Omental fat pad (tissue), 4 donors: ENCODE measurements around the gene CLDN6. TPM values are rescaled to one million over a fixed set of nuclear protein-coding genes. Genes with fewer than 3 reads are reported as not detected.

ENCODE experiments used
- ATAC-seq: fragments of 150-250 bp; one replicate; pipeline ENCODE4 v1.9.1; 2016; ENCODE audit warnings: mild to moderate bottlenecking, moderate library complexity; ENCODE audit not compliant: low FRiP score
- DNase-seq: peaks from one replicate; pipeline ENCODE4 v3.0.0-alpha.2; 2019; ENCODE audit warnings: low spot score
- CTCF ChIP-seq, 3 donors: fragments of 450-650 bp; IDR thresholded peaks; one replicate each; pipeline ENCODE4 v1.5.1; 2016 to 2017; ENCODE audit warnings: antibody characterized with exemption in 3 of 3, mild to moderate bottlenecking in 3 of 3, moderate library complexity in 2 of 3
- total RNA-seq, 4 donors: library from RNA; depleted of rRNA; stranded (reverse); fragments of >200 nt; gene quantifications; one replicate each; pipeline ENCODE4 v1.1.0, GENCODE V29; 2016

The CLDN6 gene
- total RNA-seq, 4 donors from 2014 or later = not detected

- ATAC-seq (no peak), DNase-seq (no peak)
- no peak for TF ChIP-seq CTCF (IDR thresholded peaks at IDR 0.05)
Measured at GRCh38 chr16:3014971-3015370, 3.0 kb downstream of the CLDN6 start.

GRCh38 chr16:3013998-3014690 lies 3.8 kb downstream of the CLDN6 start:
- no peak for TF ChIP-seq CTCF (IDR thresholded peaks at IDR 0.05)
- DNase-seq (no peak), ATAC-seq (no peak)

DNA sequence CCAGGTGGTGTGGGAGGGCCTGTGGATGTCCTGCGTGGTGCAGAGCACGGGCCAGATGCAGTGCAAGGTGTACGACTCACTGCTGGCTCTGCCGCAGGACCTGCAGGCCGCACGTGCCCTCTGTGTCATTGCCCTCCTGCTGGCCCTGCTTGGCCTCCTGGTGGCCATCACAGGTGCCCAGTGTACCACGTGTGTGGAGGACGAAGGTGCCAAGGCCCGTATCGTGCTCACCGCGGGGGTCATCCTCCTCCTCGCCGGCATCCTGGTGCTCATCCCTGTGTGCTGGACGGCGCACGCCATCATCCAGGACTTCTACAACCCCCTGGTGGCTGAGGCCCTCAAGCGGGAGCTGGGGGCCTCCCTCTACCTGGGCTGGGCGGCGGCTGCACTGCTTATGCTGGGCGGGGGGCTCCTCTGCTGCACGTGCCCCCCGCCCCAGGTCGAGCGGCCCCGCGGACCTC lies 4.5 kb downstream of the CLDN6 start:
- no peak for DNase-seq
- no peak for ATAC-seq
- no peak for TF ChIP-seq CTCF (IDR thresholded peaks at IDR 0.05)

- no peak for TF ChIP-seq CTCF (IDR thresholded peaks at IDR 0.05)
- no peak for ATAC-seq
- no peak for DNase-seq
Measured at GRCh38 chr16:3012828-3013420, 5.1 kb downstream of the CLDN6 start, which contains the start of gene CLDN9. TSS of gene CLDN9 (plus strand) at chr16:3012923. CDS start at chr16:3013363, 440 bp downstream.

DNA sequence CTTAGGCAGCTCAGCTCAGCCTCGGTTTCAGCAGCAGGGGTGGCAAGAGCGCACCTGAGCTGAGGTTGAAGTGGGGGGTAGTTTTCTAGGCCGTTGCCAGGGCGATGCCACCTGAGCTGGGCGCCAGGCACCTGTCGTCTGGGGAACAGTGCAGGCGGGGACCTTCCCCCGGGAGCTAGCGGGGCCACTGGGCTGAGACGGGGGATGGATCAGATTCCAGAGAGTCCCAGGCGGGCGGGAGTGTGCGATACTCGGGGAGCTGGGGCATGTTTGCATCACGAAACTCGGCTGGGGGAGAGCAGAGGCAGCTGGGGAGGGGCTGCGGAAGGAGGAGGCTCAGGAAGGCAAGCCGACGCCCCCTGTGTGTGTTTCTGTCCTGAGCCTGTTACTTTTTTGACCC lies 5.7 kb downstream of the CLDN6 start:
- ATAC-seq (no peak), DNase-seq (no peak)
- TF ChIP-seq CTCF (IDR thresholded peaks at IDR 0.05) = no peak

DNA sequence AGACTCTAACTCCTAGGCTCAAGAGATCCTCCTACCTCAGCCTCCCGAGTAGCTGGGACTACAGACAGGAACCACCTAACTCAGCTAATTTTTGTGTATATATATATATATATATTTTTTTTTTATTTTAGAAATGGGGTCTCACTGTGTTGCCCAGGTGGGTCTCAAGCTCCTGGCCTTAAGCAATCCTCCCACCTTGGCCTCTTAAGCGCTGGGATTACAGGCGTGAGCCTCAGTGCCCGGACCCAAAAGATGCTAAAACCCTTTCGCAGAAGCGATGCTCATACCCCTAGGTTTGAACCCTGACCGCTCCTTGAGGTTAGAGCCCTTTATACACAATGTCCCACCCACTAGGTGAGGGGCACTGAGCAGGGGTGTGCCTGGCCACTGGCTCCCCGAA lies 7.5 kb downstream of the CLDN6 start:
- DNase-seq (no peak), ATAC-seq (no peak)
- no peak for TF ChIP-seq CTCF (IDR thresholded peaks at IDR 0.05)
